Endometrium (tissue), 2 donors: ENCODE results near the gene ARL15.
A peak's percentile ranks its signal among the peaks of the same experiment; 100 is the strongest.

ENCODE experiments used
- FAIRE-seq: peaks from 2 replicates; lab custom pipeline; 2012; peaks lifted over from hg19 to GRCh38; lab: Jason Lieb, UNC
- donor health status: control.
- donor health status: control.

ARL15 gene

DNA sequence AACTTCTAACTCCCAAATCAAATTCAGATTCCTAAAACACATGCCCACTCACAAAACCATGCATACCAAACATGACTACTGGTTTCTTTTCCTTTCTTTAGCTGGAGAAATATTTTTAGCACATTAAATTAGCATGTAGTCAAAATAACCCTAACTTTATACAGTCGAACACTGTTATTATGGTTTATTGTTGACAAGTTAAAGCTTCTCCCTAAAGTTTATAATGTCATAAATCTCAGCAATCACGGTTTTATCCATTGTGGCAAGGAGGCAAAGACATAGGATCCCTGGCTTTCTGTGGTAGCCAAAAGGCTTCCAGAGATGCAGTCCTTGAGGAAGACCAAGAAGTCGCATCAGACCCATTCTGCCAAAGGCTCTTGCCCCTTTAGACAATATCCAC, 27.5 kb downstream of the ARL15 start:
- no peak for FAIRE-seq

DNA sequence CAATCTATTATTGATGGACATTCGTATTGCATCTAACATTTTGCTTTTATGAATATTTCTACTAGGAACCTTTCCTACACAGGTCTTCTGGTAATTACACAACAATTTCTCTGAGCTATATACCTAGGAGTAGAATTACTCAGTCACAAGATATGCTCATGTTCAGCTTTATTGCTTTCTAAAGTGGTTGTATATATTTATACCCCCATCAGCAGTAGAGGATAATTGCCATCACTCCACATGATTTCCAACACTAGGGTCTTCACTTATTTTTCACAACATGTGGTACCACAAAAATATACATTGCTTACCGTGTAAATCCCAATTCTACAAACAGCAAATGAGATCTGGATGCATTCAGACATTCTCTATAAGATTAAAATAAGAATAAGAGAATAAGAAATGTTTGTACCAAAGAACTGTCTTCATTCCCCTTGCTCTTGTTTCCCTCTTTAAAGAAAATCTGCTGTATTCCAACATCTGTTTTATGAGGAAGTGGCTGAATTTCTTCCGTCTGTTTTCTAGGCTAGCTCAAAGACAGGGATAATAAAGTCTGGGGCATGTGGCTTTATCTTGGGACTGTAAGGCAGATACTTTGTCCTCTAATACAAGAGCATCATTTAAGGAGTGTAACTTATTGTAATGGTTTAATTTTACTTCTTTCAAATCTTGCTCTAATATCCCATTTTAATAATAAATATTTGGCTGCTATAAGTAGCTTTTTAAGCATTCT, 28.2 kb downstream of the ARL15 start:
- FAIRE-seq = no peak

DNA sequence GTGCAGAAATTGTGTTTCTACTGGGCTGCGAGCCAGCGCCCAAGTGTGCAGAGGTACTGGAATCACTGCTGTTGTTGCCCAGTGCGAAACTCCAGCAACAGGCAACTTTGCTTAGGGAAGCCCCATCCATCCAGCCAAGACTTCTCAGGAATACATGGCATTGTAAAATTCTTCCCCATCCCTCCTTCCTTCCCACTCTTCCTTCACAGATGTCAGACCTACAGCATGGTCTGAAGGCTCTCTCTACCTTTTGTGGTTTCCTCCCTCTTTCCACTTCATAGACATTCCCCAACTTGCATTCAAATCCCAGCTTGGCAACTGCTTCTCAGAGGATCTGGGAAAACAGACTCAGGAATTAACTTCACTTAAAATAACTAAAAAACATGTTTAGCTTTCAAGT, 30.4 kb downstream of the ARL15 start:
- FAIRE-seq = no peak

DNA sequence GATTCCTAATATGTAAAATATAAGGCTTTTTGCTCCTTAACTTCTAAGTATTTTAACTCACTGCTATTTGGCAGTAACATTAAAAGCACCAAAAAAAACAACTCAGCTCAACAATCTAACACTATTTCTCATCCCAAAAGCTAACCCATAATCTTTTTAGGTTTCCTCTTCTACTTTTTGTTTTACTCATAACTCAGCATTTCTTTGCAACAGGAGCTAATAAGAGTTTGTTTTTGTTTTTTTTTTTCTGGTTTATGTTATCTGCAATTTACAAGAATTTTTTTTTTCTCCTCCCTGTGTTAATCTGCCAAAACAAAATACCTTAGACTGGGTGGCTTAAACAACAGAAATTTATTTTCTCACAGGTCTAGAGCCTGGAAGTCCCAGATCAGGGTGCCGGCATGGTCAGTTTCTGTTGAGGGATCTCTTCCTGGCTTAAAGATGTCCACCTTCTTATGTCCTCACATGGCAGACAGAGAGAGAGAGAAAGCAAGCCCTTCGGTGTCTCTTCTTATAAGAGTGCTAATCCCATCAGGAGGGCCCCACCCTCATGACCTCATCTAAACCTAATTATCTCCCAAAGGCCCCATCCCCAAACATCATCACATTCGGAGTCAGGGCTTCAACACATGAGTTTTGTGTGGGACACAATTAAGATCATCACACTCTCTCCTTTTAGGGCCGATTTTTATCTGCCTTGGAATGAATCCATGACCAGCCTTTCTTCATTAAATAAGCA, 31.2 kb downstream of the ARL15 start:
- FAIRE-seq = peak; percentile 98

DNA sequence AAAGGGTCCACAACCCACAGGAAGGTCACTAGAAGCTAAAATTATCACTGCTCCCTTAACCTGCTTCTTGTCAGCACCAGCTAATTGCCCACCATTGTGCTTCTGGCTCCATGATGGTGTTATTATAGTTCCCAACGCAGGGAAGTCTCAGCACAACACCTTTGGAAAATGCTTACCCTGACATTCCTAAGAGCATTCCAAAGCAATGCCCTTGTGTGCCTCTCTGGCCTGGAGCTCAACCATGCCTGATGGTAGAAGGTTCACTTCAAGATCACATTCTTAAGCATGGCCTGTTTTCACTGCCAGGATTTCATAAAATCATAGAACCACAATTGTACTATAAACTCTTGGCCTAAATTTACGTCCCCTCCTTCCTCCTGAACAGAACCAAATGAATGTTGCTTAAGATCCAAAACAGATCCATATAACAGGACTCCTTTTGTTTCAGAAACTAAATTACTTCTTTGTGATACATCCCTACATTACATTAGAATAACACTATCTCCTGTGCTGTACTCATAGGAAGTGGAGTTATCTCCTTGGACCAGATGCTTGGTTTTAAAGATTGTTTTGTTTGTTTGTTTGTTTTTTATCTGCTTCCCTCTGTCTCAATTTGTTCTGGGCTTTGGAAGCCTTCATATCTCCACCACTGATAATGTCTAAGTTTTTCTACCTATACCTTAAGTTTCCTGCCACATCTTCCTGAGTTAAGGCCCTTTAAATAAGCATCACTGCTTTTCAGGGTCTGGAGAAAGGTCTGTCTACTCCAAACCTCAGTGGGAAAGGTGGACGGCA, 32.1 kb downstream of the ARL15 start:
- no peak for FAIRE-seq

DNA sequence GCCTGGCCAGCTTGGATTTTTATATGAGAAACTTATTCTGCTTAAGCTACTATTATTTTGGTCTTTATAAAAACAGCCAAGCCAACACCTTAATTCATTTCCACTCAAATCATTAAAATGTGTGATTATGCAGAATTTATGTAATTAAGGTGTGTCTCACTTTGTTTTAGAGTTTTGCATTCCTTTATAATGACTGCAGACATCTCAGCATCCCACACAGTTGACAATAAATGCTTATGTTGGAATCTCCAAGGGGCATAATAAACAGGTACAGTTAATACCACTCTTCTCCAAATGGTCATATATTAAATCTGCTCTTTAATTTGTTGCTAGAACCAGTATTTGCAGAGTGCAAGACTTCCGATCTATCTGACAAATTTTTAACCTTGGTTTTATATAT, 34.3 kb downstream of the ARL15 start:
- FAIRE-seq = no peak

DNA sequence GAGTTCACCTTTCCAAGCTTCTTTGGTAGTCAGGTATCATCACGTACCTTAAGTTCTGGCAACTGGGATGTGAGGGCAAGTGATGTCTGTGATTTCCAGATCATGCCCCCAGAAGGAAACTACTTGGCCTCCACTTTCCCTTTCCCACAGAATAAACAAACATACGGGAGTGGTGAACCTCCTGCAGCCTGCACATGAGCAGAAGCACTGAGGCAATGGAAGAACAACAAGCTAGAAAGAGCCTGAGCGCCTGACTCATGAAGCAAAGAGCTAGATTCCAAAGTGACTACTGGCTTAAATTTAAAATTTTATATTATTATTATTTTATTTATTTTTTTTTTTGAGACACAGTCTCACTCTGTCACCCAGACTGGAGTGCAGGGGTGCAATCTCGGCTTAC, 35.0 kb downstream of the ARL15 start:
- no peak for FAIRE-seq

DNA sequence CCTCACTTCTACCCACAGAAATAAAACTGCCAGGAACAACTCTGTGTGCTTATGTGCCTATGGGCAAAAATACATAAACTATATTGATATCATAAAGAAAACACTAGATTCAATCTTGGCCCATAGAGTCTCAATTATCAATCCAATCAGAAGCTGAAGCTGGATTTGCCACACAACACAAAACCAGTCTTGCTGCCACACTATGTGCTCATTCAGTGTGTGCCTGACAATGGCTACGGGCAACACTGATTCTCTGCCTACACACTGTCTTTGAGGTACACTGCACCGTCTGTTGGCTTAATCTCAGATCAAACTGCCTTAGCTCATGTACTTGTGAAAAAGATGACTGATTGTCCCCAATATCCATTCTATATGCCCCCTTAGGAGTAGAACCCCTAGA, 35.4 kb downstream of the ARL15 start:
- no peak for FAIRE-seq

DNA sequence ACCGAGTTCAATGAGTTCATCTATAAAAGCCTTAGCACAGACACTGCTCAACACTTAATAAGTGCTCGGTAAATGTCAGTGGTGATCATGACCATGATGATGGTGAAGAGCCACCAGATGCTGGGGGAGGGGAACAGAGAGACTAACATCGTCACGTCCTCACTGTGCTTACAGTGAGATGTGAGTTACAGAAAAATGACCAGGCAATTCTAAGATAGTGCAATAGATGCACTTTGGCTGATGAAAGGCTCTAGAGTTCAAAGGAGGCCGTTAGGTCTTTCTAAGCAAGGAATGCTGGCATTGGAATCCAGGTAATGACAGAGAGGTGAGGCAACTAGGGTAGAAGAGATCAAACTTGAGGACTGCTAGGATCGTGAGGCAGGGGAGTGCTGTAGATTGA, 36.7 kb downstream of the ARL15 start:
- FAIRE-seq = no peak

DNA sequence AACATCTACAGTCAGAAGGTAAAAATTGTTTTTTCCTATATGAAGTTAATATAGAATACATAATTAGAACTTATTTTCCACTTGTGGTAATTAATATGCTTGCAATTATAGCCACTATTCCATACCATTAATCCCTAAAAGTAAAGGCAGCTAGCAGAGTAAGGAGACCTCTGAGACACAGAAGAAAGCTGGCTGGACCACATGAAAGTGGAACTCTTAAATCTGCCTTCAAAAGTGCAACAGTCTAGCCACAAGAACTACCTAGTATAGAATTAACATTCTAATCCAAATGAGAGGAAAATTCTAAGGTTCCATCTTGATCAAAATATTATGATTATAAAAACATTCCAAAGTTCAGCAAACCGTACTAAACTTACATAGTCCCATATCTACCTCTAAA, 37.6 kb downstream of the ARL15 start:
- FAIRE-seq = no peak

DNA sequence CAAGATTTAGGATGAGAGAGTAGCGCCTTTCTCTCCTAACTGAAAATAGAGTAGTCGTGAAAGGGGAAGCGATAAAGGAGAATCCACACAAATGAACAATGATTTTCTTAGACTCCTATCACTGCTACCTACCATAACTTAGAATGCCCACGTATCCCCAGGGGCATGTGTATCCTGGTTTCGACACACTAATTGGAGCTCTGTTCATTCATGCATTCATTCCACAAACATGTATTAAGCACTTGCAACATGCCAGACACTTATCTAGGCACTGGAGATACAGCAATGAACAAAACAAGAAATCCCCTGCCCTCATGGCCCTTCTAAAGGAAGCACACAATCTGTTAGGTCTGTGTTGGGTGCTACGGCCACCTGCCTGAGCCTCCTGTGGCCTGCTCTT, 40.0 kb downstream of the ARL15 start:
- no peak for FAIRE-seq

DNA sequence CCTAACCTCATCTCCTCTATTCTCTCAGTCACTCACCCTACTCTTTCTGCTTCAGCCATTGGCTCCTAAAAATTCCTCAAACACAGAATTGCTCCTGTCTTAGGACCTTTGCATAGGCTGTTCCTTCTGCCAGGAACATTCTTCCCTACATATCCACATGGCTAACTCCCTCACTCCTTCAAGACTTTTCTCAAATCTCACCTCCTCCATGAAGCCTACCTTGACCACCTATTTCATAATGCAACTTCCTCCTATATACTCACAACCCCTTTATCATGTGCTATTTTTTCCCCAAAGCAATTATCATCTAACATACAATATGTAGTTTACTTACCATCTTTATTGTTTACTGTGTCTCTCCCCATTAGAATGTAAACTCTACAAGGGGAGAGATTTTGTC, 45.8 kb downstream of the ARL15 start:
- no peak for FAIRE-seq

DNA sequence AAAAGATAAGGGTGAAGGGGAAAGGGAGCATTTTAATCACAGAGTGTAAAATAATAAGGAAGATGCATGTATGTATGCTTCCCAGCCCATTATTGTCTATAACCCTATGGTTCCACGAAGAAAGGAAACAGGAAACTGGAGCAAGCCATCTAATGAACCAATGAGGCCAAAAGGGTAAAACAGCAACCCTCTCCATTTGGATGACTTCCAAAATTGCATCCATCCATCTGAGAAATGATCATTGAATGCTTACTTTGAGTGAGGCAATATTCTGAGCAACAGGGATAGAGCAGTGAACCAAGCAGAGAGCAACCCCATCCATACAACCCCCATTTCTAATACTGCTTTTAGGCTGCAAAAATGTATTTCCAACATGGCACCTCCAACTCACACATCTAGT, 46.9 kb downstream of the ARL15 start:
- no peak for FAIRE-seq

DNA sequence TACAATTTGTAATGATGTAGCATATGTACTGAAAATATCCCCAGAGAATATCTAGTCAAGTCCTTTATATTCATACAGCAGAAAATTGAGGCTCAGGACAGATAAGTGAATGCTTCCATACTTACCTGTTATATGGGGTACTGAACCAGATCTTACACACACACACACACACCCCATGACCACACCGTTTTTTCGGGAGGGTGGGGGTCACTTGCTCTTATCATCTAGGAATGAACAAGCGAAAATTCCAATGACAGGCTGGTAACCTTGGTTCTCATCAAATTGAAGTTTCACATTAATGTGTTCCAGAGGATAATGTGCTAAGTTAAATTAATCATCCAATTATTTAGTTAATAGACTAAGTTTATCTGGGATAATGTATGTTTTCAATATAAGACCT, 48.8 kb downstream of the ARL15 start:
- no peak for FAIRE-seq

DNA sequence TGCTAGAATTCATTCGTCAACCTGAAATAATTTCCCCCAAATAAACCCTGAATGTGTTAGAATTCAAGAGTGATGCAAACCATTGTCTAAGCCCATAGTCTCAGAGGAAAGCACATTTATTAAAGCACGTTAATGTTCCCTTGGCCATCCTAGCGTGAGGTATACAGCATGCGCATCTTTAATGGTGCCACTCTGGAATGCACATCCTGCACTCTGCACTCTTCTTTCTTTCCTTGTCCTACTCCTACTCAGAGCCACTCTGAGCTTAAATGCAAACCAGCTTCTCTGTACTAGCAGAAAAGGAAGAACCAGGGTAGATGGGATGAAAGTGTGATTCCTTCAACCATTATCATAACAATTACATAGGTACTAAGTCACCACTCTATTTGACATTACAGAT, 50.4 kb downstream of the ARL15 start:
- no peak for FAIRE-seq

DNA sequence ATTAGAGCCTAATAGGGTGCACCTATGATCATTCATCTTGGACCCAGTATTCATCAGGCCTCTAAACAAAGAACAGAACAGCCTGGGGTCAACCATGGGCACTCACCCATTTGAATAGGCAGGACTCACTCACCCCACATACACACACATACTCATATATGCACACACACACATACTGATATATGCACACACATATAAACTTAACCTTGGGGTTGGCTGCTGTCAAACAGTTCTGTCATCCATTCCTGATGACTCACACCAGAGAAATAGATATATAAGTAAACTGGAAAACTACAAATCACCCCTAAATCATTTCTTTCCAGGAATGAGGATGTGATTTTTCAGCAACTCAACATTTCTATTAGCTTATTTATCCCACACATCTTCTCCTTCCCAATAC, 51.3 kb downstream of the ARL15 start:
- no peak for FAIRE-seq

DNA sequence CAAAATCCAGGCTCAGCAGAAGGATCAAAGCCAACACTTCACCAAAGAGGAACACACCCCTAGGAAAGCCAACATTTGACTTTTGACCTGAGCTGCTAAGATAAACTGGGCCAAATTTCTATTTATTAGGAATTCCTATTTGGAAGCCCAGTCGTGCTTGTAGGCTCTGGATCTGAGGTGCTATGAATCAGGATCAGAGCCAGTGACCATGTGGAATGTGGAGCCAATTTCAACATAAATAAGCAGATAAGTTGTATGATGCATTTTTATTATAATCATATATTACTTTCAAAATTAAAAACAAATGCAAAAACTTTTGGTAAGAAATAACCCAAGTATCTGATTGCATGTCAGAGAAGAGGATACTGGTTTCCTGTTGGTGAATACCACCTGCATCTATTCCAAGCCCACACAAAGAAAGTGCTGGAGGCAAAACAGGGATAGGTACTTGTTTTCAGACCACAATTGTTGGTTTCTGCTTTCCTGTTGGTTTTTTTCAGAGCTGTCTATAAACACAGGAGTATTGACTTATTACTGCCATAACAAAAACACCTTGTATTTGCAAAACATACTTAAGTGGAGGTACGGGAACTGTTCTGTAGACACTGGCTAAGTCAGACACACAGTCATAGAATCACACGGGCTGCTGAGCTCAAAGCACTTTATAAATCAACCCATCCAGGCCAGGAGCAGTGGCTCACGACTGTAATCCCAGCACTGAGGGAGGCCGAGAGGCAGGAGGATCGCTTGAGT, 52.8 kb downstream of the ARL15 start:
- FAIRE-seq = no peak

DNA sequence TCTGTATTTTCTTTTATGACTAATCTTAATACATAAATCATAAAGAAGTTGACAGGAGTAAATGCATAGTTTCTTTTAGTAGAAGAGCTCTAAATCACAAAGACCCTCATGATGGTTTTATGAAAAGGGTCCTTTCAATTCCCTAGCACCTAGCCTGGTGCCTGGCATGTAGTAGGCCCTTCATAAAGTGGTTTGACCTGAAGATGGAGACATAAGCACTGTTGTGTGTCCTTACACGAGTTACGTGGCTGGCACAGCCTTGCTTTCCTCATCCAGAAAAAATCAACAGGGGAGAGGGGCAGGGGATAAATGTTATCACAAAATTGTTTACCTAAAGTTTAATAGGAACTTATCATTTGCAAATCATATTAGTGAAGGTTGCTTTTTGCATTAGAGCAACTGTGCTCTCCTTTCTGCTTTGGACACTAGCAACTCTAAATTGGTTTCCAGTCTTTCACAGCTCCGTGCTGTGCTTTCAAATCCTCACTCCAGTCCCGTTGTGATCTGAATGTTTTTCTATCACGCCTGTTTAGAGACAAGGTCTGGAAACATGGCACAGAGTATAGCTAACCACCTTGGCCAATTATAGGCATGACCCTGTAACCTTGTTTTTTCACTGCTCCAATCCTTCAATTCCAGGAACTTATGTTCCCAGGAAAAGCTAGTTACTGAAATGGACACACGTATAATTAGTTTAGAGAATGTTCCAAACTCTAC, 55.7 kb downstream of the ARL15 start:
- no peak for FAIRE-seq

DNA sequence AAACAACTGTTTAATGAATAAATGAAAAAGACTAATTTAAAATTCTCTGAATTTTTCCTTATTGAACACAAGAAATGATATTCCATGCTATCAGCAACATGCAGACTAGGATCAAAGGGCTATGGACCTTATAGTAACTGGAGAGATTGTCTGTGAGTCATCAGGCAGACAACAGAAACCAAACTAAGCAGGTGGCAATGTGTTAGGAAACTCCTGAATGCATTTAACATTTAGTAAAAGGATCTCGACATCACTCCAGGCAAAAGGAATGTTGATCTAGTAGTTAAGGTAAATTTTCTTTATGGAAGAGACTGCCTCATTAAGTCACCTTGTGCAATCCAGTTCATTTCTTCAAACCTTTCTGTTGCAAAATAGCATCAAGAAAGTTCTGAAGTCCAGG, 58.4 kb downstream of the ARL15 start:
- FAIRE-seq = no peak

DNA sequence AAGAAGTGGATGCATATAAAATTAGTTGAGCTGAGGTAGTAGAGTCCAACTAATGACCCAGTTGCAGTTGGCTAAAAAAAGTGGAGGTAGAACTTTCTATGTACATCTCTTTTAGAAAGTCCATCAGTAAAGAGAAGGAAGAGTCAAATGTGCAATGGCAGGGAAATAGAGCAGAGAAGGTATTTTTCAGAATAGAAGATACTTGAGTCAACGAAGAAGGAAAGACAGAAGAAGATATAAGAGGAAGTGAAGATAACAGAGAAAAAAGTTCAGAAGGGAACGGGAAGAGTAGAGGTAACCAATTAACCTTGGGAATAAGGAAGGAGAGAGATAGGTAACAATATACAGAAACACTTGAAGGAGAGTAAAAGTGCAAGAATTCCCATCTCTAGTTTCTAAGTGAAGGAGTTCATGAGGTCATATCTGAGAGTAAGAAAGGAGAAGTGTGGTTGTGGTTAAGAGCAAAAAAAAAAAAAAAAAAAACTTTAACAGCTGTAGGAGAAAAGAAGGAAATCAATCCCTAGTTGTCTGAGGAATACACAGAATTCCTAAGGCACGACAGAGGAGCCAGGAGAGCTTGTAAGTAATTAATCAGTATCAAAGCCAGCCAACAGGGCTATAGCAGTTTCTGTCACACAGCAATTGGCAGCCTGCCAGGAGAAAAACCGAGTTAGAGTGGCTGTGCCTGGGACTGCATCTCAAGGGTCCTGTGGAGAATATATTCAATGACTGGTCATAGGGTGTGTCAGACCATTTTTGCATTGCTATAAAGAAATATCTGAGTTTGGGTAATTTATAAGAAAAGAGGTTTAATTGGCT, 61.0 kb downstream of the ARL15 start:
- no peak for FAIRE-seq

DNA sequence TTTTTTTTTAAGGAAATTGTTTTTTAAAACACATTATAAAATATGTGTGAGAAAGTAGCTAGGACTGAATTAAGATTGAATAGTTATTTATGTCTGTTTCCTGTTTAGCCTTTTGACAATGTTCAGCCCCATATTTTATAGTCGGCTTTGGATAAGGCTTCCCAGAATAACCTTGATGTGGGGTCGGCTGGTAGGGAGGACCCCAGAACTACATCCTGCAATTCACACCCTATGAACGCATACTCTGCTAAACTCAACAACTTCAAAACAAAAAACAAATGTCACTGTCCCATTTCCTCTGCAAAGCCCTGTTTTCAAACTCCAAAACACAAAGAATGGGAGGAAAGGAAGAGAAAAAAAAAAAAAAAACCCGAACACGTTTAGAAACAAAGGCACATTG, 63.1 kb downstream of the ARL15 start:
- peak; percentile 70 for FAIRE-seq
